GM23338 (cell line): ENCODE results near the gene DNASE1L1. TPM values are rescaled to one million over a fixed set of nuclear protein-coding genes. Genes with fewer than 3 reads are reported as not detected.

Experiments used
- ATAC-seq: fragments of 200-7000 bp; cut with Tn5 transposase; 3 replicates; pipeline ENCODE4 v1.9.1; 2020
- DNase-seq: peaks from one replicate; pipeline ENCODE4 v3.0.0-alpha.2; 2015; ENCODE audit warnings: low spot score
- H2AFZ ChIP-seq: fragments of 200-600 bp; sonication (generic); 2 replicates; pipeline ENCODE4 v1.8.0; 2016; ENCODE audit warnings: antibody characterized with exemption, mild to moderate bottlenecking, moderate library complexity
- H3F3A ChIP-seq: fragments of 200-600 bp; sonication (generic); replicated peaks from 2 replicates; pipeline ENCODE4 v1.8.0; 2017; ENCODE audit warnings: antibody characterized with exemption, mixed run types, low read depth
- H3K27ac ChIP-seq: fragments of 200-600 bp; sonication (generic); 2 replicates; pipeline ENCODE4 v1.6.1; 2016; ENCODE audit warnings: low read depth
- H3K27me3 ChIP-seq: fragments of 200-600 bp; sonication (generic); 2 replicates; pipeline ENCODE4 v1.8.0; 2016; ENCODE audit warnings: mild to moderate bottlenecking, mixed run types, moderate library complexity; ENCODE audit not compliant: insufficient read depth
- H3K36me3 ChIP-seq: fragments of 200-600 bp; sonication (generic); 2 replicates; pipeline ENCODE4 v1.8.0; 2016; ENCODE audit warnings: mild to moderate bottlenecking; ENCODE audit not compliant: insufficient read depth
- H3K4me1 ChIP-seq: fragments of 200-600 bp; sonication (generic); 2 replicates; pipeline ENCODE4 v1.8.0; 2016; ENCODE audit warnings: mild to moderate bottlenecking, moderate library complexity; ENCODE audit not compliant: insufficient read depth
- H3K4me2 ChIP-seq: fragments of 200-600 bp; sonication (generic); 2 replicates; pipeline ENCODE4 v1.7.1; 2017; ENCODE audit warnings: mixed run types
- H3K4me3 ChIP-seq: fragments of 200-600 bp; sonication (generic); 2 replicates; pipeline ENCODE4 v1.6.1; 2016; ENCODE audit warnings: mixed run types
- H3K79me2 ChIP-seq: fragments of 200-600 bp; sonication (generic); replicated peaks from 2 replicates; pipeline ENCODE4 v1.8.0; 2017; ENCODE audit warnings: mild to moderate bottlenecking; ENCODE audit not compliant: insufficient read depth
- H3K9me2 ChIP-seq: fragments of 200-600 bp; sonication (generic); 2 replicates; pipeline ENCODE4 v1.8.0; 2017; ENCODE audit not compliant: insufficient read depth
- H4K20me1 ChIP-seq: fragments of 200-600 bp; sonication (generic); replicated peaks from 2 replicates; pipeline ENCODE4 v1.8.0; 2017; ENCODE audit warnings: mild to moderate bottlenecking; ENCODE audit not compliant: insufficient read depth
- H3K27ac Mint-ChIP-seq: 2 replicates; pipeline ENCODE4 v1.8.0; 2020; ENCODE audit warnings: inconsistent platforms, mild to moderate bottlenecking, moderate library complexity, mixed read lengths
- H3K27me3 Mint-ChIP-seq: 3 replicates; pipeline ENCODE4 v1.8.0; 2022; ENCODE audit warnings: low read depth, mild to moderate bottlenecking, moderate library complexity, mixed read lengths, inconsistent platforms; ENCODE audit not compliant: insufficient read depth, poor library complexity
- H3K36me3 Mint-ChIP-seq: 3 replicates; pipeline ENCODE4 v1.8.0; 2021; ENCODE audit warnings: low read depth, mild to moderate bottlenecking, inconsistent platforms, moderate library complexity, mixed read lengths
- H3K4me1 Mint-ChIP-seq: 3 replicates; pipeline ENCODE4 v1.8.0; 2020; ENCODE audit warnings: mild to moderate bottlenecking, inconsistent platforms, mixed read lengths
- H3K4me3 Mint-ChIP-seq: 3 replicates; pipeline ENCODE4 v1.8.0; 2021; ENCODE audit warnings: moderate library complexity, mild to moderate bottlenecking, inconsistent platforms, mixed read lengths
- H3K9me3 Mint-ChIP-seq: 3 replicates; pipeline ENCODE4 v1.8.0; 2020; ENCODE audit warnings: moderate library complexity, mild to moderate bottlenecking, inconsistent platforms, mixed read lengths
- CREB1 ChIP-seq: fragments of 250-450 bp; sonication (Bioruptor Pico); IDR thresholded peaks from 2 replicates; pipeline ENCODE4 v1.5.0; 2020; ENCODE audit warnings: low read depth, mild to moderate bottlenecking, moderate library complexity
- EZH2 ChIP-seq: fragments of 200-600 bp; sonication (generic); IDR thresholded peaks from one replicate; pipeline ENCODE4 v1.8.0; 2017; ENCODE audit warnings: antibody characterized with exemption, mild to moderate bottlenecking, low read depth; ENCODE audit not compliant: unreplicated experiment
- JUNB ChIP-seq: IDR thresholded peaks from one replicate; pipeline ENCODE4 v1.6.1; 2016; ENCODE audit warnings: antibody characterized with exemption; ENCODE audit not compliant: unreplicated experiment
- NANOG ChIP-seq: IDR thresholded peaks from 2 replicates; pipeline ENCODE4 v1.6.1; 2016; ENCODE audit warnings: antibody characterized with exemption, borderline replicate concordance
- POLR2AphosphoS5 ChIP-seq: IDR thresholded peaks from 2 replicates; pipeline ENCODE4 v1.6.1; 2016; ENCODE audit warnings: antibody characterized with exemption, low read depth
- ZNF331 ChIP-seq: fragments of 250-450 bp; sonication (Bioruptor Pico); IDR thresholded peaks from 2 replicates; pipeline ENCODE4 v1.5.0; 2020; ENCODE audit warnings: low read depth, mild to moderate bottlenecking, moderate library complexity
- polyA plus RNA-seq: library from polyadenylated mRNA; unstranded; fragments of >200 nt; fragmentation: Nextera tagmentation; extraction: Ambion mirVana; gene quantifications from 2 replicates; pipeline ENCODE4 v1.2.1, GENCODE V29; 2016
- total RNA-seq: library from RNA; depleted of rRNA; stranded (reverse); fragments of >200 nt; shearing (Covaris generic); gene quantifications from 2 replicates; pipeline ENCODE4 v1.2.3, GENCODE V29; 2014
- TF ChIP-seq, protein P1 (sequence below), 2 experiments: fragments of 200-600 bp in 1 of 2; sonication (generic) in 1 of 2; conservative IDR thresholded peaks; 2 replicates each; pipeline versions ENCODE4 v1.5.1 to v1.6.1; 2016 to 2017; ENCODE audit warnings: antibody characterized with exemption in 2 of 2, low read depth in 2 of 2, mild to moderate bottlenecking in 2 of 2, moderate library complexity in 1 of 2
- TF ChIP-seq, protein P2 (sequence below): IDR thresholded peaks from one replicate; pipeline ENCODE4 v1.6.1; 2018; ENCODE audit warnings: antibody characterized with exemption; ENCODE audit not compliant: unreplicated experiment
- TF ChIP-seq, protein P3 (sequence below): IDR thresholded peaks from 2 replicates; pipeline ENCODE4 v1.6.1; 2016; ENCODE audit warnings: antibody characterized with exemption
- TF ChIP-seq, protein P4 (sequence below): fragments of 250-450 bp; sonication (Bioruptor Pico); IDR thresholded peaks from 2 replicates; pipeline ENCODE4 v1.5.0; 2020; ENCODE audit warnings: mild to moderate bottlenecking, moderate library complexity

Gene DNASE1L1
- total and polyA plus RNA-seq, 2 experiments from 2014 or later = 3.3 to 16.1 TPM

- peaks cover 27% of the 10 kb centered on the region for H3K36me3 Mint-ChIP-seq
- DNase-seq (no peak), ATAC-seq (no peak)
- no peak overlapping the region for H3K4me3 Mint-ChIP-seq
- H4K20me1 ChIP-seq = no peaks in the 10 kb centered on the region
- H3K4me3 ChIP-seq = no peak overlapping the region
- H3K36me3 ChIP-seq = no peaks in the 10 kb centered on the region
- H3K4me2 ChIP-seq = no peak overlapping the region
- H2AFZ ChIP-seq = no peak overlapping the region
- no peaks in the 10 kb centered on the region for H3K27me3 ChIP-seq
- peaks cover 17% of the 10 kb centered on the region for H3K79me2 ChIP-seq
- H3K9me3 Mint-ChIP-seq = no peaks in the 10 kb centered on the region
- H3F3A ChIP-seq = no peaks in the 10 kb centered on the region
- H3K9me2 ChIP-seq = no peaks in the 10 kb centered on the region
- H3K27ac Mint-ChIP-seq = no peak overlapping the region
- H3K27ac ChIP-seq = no peak overlapping the region
- peaks cover 4% of the 10 kb centered on the region for H3K27me3 Mint-ChIP-seq
- peaks cover 23% of the 10 kb centered on the region for H3K4me1 Mint-ChIP-seq
- TF ChIP-seq, protein P1, sequence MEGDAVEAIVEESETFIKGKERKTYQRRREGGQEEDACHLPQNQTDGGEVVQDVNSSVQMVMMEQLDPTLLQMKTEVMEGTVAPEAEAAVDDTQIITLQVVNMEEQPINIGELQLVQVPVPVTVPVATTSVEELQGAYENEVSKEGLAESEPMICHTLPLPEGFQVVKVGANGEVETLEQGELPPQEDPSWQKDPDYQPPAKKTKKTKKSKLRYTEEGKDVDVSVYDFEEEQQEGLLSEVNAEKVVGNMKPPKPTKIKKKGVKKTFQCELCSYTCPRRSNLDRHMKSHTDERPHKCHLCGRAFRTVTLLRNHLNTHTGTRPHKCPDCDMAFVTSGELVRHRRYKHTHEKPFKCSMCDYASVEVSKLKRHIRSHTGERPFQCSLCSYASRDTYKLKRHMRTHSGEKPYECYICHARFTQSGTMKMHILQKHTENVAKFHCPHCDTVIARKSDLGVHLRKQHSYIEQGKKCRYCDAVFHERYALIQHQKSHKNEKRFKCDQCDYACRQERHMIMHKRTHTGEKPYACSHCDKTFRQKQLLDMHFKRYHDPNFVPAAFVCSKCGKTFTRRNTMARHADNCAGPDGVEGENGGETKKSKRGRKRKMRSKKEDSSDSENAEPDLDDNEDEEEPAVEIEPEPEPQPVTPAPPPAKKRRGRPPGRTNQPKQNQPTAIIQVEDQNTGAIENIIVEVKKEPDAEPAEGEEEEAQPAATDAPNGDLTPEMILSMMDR (conservative IDR thresholded peaks at IDR 0.05; ENCODE audit: low read depth in 2 of 2) = no peak
- TF ChIP-seq JUNB (no peak), EZH2 (no peak), ZNF331 (CRISPR knock-in tag) (no peak), POLR2AphosphoS5 (no peak), NANOG (no peak), CREB1 (CRISPR knock-in tag) (no peak)
- TF ChIP-seq, protein P2, sequence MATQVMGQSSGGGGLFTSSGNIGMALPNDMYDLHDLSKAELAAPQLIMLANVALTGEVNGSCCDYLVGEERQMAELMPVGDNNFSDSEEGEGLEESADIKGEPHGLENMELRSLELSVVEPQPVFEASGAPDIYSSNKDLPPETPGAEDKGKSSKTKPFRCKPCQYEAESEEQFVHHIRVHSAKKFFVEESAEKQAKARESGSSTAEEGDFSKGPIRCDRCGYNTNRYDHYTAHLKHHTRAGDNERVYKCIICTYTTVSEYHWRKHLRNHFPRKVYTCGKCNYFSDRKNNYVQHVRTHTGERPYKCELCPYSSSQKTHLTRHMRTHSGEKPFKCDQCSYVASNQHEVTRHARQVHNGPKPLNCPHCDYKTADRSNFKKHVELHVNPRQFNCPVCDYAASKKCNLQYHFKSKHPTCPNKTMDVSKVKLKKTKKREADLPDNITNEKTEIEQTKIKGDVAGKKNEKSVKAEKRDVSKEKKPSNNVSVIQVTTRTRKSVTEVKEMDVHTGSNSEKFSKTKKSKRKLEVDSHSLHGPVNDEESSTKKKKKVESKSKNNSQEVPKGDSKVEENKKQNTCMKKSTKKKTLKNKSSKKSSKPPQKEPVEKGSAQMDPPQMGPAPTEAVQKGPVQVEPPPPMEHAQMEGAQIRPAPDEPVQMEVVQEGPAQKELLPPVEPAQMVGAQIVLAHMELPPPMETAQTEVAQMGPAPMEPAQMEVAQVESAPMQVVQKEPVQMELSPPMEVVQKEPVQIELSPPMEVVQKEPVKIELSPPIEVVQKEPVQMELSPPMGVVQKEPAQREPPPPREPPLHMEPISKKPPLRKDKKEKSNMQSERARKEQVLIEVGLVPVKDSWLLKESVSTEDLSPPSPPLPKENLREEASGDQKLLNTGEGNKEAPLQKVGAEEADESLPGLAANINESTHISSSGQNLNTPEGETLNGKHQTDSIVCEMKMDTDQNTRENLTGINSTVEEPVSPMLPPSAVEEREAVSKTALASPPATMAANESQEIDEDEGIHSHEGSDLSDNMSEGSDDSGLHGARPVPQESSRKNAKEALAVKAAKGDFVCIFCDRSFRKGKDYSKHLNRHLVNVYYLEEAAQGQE = no peak
- TF ChIP-seq, protein P3, sequence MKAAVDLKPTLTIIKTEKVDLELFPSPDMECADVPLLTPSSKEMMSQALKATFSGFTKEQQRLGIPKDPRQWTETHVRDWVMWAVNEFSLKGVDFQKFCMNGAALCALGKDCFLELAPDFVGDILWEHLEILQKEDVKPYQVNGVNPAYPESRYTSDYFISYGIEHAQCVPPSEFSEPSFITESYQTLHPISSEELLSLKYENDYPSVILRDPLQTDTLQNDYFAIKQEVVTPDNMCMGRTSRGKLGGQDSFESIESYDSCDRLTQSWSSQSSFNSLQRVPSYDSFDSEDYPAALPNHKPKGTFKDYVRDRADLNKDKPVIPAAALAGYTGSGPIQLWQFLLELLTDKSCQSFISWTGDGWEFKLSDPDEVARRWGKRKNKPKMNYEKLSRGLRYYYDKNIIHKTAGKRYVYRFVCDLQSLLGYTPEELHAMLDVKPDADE = no peak
- TF ChIP-seq, protein P4, sequence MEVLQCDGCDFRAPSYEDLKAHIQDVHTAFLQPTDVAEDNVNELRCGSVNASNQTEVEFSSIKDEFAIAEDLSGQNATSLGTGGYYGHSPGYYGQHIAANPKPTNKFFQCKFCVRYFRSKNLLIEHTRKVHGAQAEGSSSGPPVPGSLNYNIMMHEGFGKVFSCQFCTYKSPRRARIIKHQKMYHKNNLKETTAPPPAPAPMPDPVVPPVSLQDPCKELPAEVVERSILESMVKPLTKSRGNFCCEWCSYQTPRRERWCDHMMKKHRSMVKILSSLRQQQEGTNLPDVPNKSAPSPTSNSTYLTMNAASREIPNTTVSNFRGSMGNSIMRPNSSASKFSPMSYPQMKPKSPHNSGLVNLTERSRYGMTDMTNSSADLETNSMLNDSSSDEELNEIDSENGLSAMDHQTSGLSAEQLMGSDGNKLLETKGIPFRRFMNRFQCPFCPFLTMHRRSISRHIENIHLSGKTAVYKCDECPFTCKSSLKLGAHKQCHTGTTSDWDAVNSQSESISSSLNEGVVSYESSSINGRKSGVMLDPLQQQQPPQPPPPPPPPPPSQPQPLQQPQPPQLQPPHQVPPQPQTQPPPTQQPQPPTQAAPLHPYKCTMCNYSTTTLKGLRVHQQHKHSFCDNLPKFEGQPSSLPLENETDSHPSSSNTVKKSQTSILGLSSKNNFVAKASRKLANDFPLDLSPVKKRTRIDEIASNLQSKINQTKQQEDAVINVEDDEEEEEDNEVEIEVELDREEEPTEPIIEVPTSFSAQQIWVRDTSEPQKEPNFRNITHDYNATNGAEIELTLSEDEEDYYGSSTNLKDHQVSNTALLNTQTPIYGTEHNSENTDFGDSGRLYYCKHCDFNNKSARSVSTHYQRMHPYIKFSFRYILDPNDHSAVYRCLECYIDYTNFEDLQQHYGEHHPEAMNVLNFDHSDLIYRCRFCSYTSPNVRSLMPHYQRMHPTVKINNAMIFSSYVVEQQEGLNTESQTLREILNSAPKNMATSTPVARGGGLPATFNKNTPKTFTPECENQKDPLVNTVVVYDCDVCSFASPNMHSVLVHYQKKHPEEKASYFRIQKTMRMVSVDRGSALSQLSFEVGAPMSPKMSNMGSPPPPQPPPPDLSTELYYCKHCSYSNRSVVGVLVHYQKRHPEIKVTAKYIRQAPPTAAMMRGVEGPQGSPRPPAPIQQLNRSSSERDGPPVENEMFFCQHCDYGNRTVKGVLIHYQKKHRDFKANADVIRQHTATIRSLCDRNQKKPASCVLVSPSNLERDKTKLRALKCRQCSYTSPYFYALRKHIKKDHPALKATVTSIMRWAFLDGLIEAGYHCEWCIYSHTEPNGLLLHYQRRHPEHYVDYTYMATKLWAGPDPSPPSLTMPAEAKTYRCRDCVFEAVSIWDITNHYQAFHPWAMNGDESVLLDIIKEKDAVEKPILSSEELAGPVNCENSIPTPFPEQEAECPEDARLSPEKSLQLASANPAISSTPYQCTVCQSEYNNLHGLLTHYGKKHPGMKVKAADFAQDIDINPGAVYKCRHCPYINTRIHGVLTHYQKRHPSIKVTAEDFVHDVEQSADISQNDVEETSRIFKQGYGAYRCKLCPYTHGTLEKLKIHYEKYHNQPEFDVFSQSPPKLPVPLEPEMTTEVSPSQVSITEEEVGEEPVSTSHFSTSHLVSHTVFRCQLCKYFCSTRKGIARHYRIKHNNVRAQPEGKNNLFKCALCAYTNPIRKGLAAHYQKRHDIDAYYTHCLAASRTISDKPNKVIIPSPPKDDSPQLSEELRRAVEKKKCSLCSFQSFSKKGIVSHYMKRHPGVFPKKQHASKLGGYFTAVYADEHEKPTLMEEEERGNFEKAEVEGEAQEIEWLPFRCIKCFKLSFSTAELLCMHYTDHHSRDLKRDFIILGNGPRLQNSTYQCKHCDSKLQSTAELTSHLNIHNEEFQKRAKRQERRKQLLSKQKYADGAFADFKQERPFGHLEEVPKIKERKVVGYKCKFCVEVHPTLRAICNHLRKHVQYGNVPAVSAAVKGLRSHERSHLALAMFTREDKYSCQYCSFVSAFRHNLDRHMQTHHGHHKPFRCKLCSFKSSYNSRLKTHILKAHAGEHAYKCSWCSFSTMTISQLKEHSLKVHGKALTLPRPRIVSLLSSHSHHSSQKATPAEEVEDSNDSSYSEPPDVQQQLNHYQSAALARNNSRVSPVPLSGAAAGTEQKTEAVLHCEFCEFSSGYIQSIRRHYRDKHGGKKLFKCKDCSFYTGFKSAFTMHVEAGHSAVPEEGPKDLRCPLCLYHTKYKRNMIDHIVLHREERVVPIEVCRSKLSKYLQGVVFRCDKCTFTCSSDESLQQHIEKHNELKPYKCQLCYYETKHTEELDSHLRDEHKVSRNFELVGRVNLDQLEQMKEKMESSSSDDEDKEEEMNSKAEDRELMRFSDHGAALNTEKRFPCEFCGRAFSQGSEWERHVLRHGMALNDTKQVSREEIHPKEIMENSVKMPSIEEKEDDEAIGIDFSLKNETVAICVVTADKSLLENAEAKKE (CRISPR knock-in tag) = no peak
- H3K4me1 ChIP-seq = no peaks in the 10 kb centered on the region; the same call in 1 of the 2 replicates
These were observed 25.5 kb upstream of the DNASE1L1 start for GRCh38 chrX:154434394-154435168.
